Stomach (tissue), 4 donors: Measurements from ENCODE around the gene RNF39.

Experiments
- CTCF ChIP-seq, 7 experiments: fragments of 450-650 bp in 4 of 7; fragments of 200-600 bp in 3 of 7; sonication (generic) in 3 of 7; IDR thresholded peaks; one replicate each; pipeline ENCODE4 v1.5.1; 2016 to 2019; ENCODE audit warnings: antibody characterized with exemption in 7 of 7, control low read depth in 2 of 7, mild to moderate bottlenecking in 1 of 7
- EP300 ChIP-seq: sonication (generic); formaldehyde crosslinking; IDR thresholded peaks from one replicate; pipeline ENCODE4 v1.6.1; 2017; ENCODE audit warnings: antibody characterized with exemption
- POLR2A ChIP-seq, 4 donors: fragments of 450-650 bp; IDR thresholded peaks; one replicate each; pipeline ENCODE4 v1.6.1; 2016; ENCODE audit warnings: antibody characterized with exemption in 4 of 4, control low read depth in 2 of 4, mild to moderate bottlenecking in 1 of 4, moderate library complexity in 1 of 4
- POLR2AphosphoS5 ChIP-seq, 3 donors: sonication (generic); formaldehyde crosslinking; IDR thresholded peaks; one replicate each; pipeline ENCODE4 v1.6.1; 2016; ENCODE audit warnings: antibody characterized with exemption in 3 of 3

DNA sequence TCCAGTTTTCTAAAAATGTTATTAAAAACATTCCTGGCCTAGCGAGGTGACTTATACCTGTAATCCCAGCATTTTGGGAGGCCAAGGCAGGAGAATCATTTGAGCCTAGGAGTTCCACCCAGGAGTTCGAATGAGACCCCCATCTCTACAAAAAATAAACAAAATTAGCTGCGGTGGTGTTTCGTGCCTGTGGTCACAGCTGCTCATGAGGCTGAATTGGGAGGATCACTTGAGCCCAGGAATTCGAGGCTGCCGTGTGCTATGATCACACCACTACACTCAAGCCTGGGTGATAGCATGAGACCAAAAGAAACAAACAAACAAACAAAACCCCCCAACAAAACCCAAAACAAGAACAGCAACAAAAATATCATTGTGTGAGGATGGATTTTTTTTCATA is 34.3 kb downstream of the RNF39 start:
- no peak for TF ChIP-seq CTCF (IDR thresholded peaks at IDR 0.05)
- TF ChIP-seq POLR2AphosphoS5 (IDR thresholded peaks at IDR 0.05) = no peak
- TF ChIP-seq EP300 = no peak
- TF ChIP-seq POLR2A (IDR thresholded peaks at IDR 0.05) = no peak
